SK-N-SH treated with all-trans-retinoic acid at 6 μM for 48 hours (cell line): ENCODE data around the gene TOM1L2.
A peak's percentile ranks its signal among the peaks of the same experiment; 100 is the strongest.

Experiments used
- ATAC-seq: fragments of 200-7000 bp; cut with Tn5 transposase; 3 replicates; pipeline ENCODE4 v1.9.1; 2020; ENCODE audit warnings: mild to moderate bottlenecking, moderate library complexity
- ARNTL ChIP-seq: fragments of 450-650 bp; formaldehyde crosslinking; IDR thresholded peaks from 2 replicates; pipeline ENCODE4 v1.5.0; 2020; ENCODE audit warnings: low read depth, mild to moderate bottlenecking, moderate library complexity, borderline replicate concordance
- BACH2 ChIP-seq: fragments of 250-450 bp; sonication (Bioruptor Pico); IDR thresholded peaks from 2 replicates; pipeline ENCODE4 v1.9.0; 2021; ENCODE audit warnings: mild to moderate bottlenecking, borderline replicate concordance
- CSDC2 ChIP-seq: fragments of 250-450 bp; sonication (Bioruptor Pico); IDR thresholded peaks from 2 replicates; pipeline ENCODE4 v1.5.0; 2020; ENCODE audit warnings: mild to moderate bottlenecking, moderate library complexity
- ESRRG ChIP-seq: fragments of 250-450 bp; sonication (Bioruptor Pico); IDR thresholded peaks from 2 replicates; pipeline ENCODE4 v1.6.1; 2021; ENCODE audit warnings: mild to moderate bottlenecking
- GLIS3 ChIP-seq: fragments of 250-450 bp; sonication (Bioruptor Pico); IDR thresholded peaks from 2 replicates; pipeline ENCODE4 v1.5.0; 2020; ENCODE audit warnings: mild to moderate bottlenecking, moderate library complexity
- ISL1 ChIP-seq: fragments of 250-450 bp; sonication (Bioruptor Pico); IDR thresholded peaks from 2 replicates; pipeline ENCODE4 v2.1.2; 2022; ENCODE audit warnings: mild to moderate bottlenecking, moderate library complexity
- OSR1 ChIP-seq: fragments of 250-450 bp; sonication (Bioruptor Pico); IDR thresholded peaks from 2 replicates; pipeline ENCODE4 v1.8.0; 2022; ENCODE audit warnings: moderate library complexity, mild to moderate bottlenecking, inconsistent platforms
- RARB ChIP-seq: fragments of 250-450 bp; sonication (Bioruptor Pico); IDR thresholded peaks from 2 replicates; pipeline ENCODE4 v1.8.0; 2021; ENCODE audit warnings: mild to moderate bottlenecking, moderate library complexity
- TCF4 ChIP-seq: fragments of 250-450 bp; sonication (Bioruptor Pico); IDR thresholded peaks from 2 replicates; pipeline ENCODE4 v1.8.0; 2021; ENCODE audit warnings: mild to moderate bottlenecking, moderate library complexity, borderline replicate concordance
- ZC3H10 ChIP-seq: fragments of 250-450 bp; sonication (Bioruptor Pico); IDR thresholded peaks from 2 replicates; pipeline ENCODE4 v1.5.1; 2021; ENCODE audit warnings: mild to moderate bottlenecking, moderate library complexity
- ZFP3 ChIP-seq: fragments of 250-450 bp; sonication (Bioruptor Pico); IDR thresholded peaks from 2 replicates; pipeline ENCODE4 v1.5.0; 2020; ENCODE audit warnings: mild to moderate bottlenecking, moderate library complexity
- ZNF70 ChIP-seq: fragments of 450-650 bp; formaldehyde crosslinking; IDR thresholded peaks from 2 replicates; pipeline ENCODE4 v1.5.0; 2020; ENCODE audit warnings: mild to moderate bottlenecking, moderate library complexity
- ZNF8 ChIP-seq: fragments of 450-650 bp; formaldehyde crosslinking; IDR thresholded peaks from 2 replicates; pipeline ENCODE4 v1.5.0; 2020; ENCODE audit warnings: mild to moderate bottlenecking, moderate library complexity
- TF ChIP-seq, protein P1 (sequence below): fragments of 250-450 bp; sonication (Bioruptor Pico); IDR thresholded peaks from 2 replicates; pipeline ENCODE4 v1.5.0; 2020; ENCODE audit warnings: mild to moderate bottlenecking, moderate library complexity
- TF ChIP-seq, protein P2 (sequence below): fragments of 250-450 bp; sonication (Bioruptor Pico); IDR thresholded peaks from 2 replicates; pipeline ENCODE4 v1.8.0; 2020; ENCODE audit warnings: mild to moderate bottlenecking, moderate library complexity, borderline replicate concordance
- TF ChIP-seq, protein P3 (sequence below): fragments of 250-450 bp; sonication (Bioruptor Pico); IDR thresholded peaks from 2 replicates; pipeline ENCODE4 v1.8.0; 2021; ENCODE audit warnings: low read depth, mild to moderate bottlenecking, moderate library complexity, borderline replicate concordance
- TF ChIP-seq, protein P4 (sequence below): fragments of 250-450 bp; sonication (Bioruptor Pico); IDR thresholded peaks from 2 replicates; pipeline ENCODE4 v1.5.1; 2021; ENCODE audit warnings: mild to moderate bottlenecking, moderate library complexity

Gene TOM1L2

GRCh38 chr17:17892731-17893130 is 79.5 kb downstream of the TOM1L2 start (continued):
- TF ChIP-seq, protein P1, sequence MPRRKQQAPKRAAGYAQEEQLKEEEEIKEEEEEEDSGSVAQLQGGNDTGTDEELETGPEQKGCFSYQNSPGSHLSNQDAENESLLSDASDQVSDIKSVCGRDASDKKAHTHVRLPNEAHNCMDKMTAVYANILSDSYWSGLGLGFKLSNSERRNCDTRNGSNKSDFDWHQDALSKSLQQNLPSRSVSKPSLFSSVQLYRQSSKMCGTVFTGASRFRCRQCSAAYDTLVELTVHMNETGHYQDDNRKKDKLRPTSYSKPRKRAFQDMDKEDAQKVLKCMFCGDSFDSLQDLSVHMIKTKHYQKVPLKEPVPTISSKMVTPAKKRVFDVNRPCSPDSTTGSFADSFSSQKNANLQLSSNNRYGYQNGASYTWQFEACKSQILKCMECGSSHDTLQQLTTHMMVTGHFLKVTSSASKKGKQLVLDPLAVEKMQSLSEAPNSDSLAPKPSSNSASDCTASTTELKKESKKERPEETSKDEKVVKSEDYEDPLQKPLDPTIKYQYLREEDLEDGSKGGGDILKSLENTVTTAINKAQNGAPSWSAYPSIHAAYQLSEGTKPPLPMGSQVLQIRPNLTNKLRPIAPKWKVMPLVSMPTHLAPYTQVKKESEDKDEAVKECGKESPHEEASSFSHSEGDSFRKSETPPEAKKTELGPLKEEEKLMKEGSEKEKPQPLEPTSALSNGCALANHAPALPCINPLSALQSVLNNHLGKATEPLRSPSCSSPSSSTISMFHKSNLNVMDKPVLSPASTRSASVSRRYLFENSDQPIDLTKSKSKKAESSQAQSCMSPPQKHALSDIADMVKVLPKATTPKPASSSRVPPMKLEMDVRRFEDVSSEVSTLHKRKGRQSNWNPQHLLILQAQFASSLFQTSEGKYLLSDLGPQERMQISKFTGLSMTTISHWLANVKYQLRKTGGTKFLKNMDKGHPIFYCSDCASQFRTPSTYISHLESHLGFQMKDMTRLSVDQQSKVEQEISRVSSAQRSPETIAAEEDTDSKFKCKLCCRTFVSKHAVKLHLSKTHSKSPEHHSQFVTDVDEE (CRISPR knock-in tag), result no peak
- TF ChIP-seq BACH2, result no peak
- TF ChIP-seq ZFP3 (CRISPR knock-in tag), result no peak
- no peak for TF ChIP-seq TCF4

- no peak for ATAC-seq
These were observed 80.2 kb downstream of the TOM1L2 start for GRCh38 chr17:17892009-17892408.

GRCh38 chr17:17890773-17891759 is 81.1 kb downstream of the TOM1L2 start:
- ATAC-seq, result peak; percentile 93
- TF ChIP-seq, protein P2, sequence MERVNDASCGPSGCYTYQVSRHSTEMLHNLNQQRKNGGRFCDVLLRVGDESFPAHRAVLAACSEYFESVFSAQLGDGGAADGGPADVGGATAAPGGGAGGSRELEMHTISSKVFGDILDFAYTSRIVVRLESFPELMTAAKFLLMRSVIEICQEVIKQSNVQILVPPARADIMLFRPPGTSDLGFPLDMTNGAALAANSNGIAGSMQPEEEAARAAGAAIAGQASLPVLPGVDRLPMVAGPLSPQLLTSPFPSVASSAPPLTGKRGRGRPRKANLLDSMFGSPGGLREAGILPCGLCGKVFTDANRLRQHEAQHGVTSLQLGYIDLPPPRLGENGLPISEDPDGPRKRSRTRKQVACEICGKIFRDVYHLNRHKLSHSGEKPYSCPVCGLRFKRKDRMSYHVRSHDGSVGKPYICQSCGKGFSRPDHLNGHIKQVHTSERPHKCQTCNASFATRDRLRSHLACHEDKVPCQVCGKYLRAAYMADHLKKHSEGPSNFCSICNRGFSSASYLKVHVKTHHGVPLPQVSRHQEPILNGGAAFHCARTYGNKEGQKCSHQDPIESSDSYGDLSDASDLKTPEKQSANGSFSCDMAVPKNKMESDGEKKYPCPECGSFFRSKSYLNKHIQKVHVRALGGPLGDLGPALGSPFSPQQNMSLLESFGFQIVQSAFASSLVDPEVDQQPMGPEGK, result no peak
- TF ChIP-seq ARNTL (CRISPR knock-in tag), result no peak
- TF ChIP-seq, protein P1 (CRISPR knock-in tag), result no peak
- no peak for TF ChIP-seq ZNF8
- TF ChIP-seq GLIS3 (CRISPR knock-in tag), result no peak
- no peak for TF ChIP-seq ZFP3 (CRISPR knock-in tag)
- no peak for TF ChIP-seq ESRRG (CRISPR knock-in tag)
- TF ChIP-seq, protein P3, sequence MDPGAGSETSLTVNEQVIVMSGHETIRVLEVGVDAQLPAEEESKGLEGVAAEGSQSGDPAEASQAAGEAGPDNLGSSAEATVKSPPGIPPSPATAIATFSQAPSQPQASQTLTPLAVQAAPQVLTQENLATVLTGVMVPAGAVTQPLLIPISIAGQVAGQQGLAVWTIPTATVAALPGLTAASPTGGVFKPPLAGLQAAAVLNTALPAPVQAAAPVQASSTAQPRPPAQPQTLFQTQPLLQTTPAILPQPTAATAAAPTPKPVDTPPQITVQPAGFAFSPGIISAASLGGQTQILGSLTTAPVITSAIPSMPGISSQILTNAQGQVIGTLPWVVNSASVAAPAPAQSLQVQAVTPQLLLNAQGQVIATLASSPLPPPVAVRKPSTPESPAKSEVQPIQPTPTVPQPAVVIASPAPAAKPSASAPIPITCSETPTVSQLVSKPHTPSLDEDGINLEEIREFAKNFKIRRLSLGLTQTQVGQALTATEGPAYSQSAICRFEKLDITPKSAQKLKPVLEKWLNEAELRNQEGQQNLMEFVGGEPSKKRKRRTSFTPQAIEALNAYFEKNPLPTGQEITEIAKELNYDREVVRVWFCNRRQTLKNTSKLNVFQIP, result no peak

More at GRCh38 chr17:17892009-17892408, 80.2 kb downstream of the TOM1L2 start:
- TF ChIP-seq ZC3H10 (CRISPR knock-in tag) (no peak), CSDC2 (CRISPR knock-in tag) (no peak), ARNTL (CRISPR knock-in tag) (no peak), ISL1 (no peak), RARB (CRISPR knock-in tag) (no peak), GLIS3 (CRISPR knock-in tag) (no peak), ZNF70 (CRISPR knock-in tag) (no peak), ZFP3 (CRISPR knock-in tag) (no peak), OSR1 (CRISPR knock-in tag) (no peak)
- TF ChIP-seq, protein P2, result no peak
- TF ChIP-seq, protein P1 (CRISPR knock-in tag), result no peak
- TF ChIP-seq, protein P4, sequence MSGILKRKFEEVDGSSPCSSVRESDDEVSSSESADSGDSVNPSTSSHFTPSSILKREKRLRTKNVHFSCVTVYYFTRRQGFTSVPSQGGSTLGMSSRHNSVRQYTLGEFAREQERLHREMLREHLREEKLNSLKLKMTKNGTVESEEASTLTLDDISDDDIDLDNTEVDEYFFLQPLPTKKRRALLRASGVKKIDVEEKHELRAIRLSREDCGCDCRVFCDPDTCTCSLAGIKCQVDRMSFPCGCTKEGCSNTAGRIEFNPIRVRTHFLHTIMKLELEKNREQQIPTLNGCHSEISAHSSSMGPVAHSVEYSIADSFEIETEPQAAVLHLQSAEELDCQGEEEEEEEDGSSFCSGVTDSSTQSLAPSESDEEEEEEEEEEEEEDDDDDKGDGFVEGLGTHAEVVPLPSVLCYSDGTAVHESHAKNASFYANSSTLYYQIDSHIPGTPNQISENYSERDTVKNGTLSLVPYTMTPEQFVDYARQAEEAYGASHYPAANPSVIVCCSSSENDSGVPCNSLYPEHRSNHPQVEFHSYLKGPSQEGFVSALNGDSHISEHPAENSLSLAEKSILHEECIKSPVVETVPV (CRISPR knock-in tag), result no peak
